Keratinocyte (primary cell): ENCODE measurements around the gene ZBTB24. TPM values are rescaled to one million over a fixed set of nuclear protein-coding genes. Genes with fewer than 3 reads are reported as not detected.

ENCODE experiments used
- DNase-seq: peaks from one replicate; pipeline ENCODE4 v3.0.0-alpha.2; 2011; ENCODE audit warnings: low read depth, missing footprints, low spot score
- FAIRE-seq: peaks from 2 replicates; lab custom pipeline; 2011; peaks lifted over from hg19 to GRCh38; lab: Jason Lieb, UNC
- H2AFZ ChIP-seq: 2 replicates; pipeline ENCODE4 v1.6.0; 2012; ENCODE audit warnings: low read length, control low read depth, inconsistent platforms; ENCODE audit not compliant: control insufficient read depth
- H3K27ac ChIP-seq: 2 replicates; pipeline ENCODE4 v1.5.1; 2011; ENCODE audit warnings: low read length; ENCODE audit not compliant: control insufficient read depth, insufficient read depth
- H3K27me3 ChIP-seq: 3 replicates; pipeline ENCODE4 v1.6.0; 2011; ENCODE audit warnings: low read length; ENCODE audit not compliant: control insufficient read depth, insufficient read depth; ENCODE audit errors: extremely low read depth
- H3K36me3 ChIP-seq, 2 experiments: 2 replicates in 1 of 2; 3 replicates in 1 of 2; pipeline ENCODE4 v1.5.1; 2011; ENCODE audit warnings: low read length in 2 of 2, mild to moderate bottlenecking in 1 of 2; ENCODE audit not compliant: control insufficient read depth in 2 of 2, insufficient read depth in 2 of 2; ENCODE audit errors: extremely low read depth in 1 of 2
- H3K4me1 ChIP-seq: 3 replicates; pipeline ENCODE4 v1.5.1; 2011; ENCODE audit warnings: low read length; ENCODE audit not compliant: control insufficient read depth, insufficient read depth; ENCODE audit errors: extremely low read depth
- H3K4me2 ChIP-seq: 3 replicates; pipeline ENCODE4 v1.6.0; 2011; ENCODE audit warnings: low read depth, low read length; ENCODE audit not compliant: control insufficient read depth, insufficient read depth; ENCODE audit errors: extremely low read depth
- H3K4me3 ChIP-seq, 3 experiments: fragments of 200-600 bp in 1 of 3; sonication (generic) in 1 of 3; 2 replicates in 2 of 3; 3 replicates in 1 of 3; pipeline ENCODE4 v1.5.1; 2011 to 2016; ENCODE audit warnings: low read length in 3 of 3, mild to moderate bottlenecking in 3 of 3, control low read depth in 2 of 3, inconsistent platforms in 1 of 3, low read depth in 1 of 3, mixed read lengths in 1 of 3, mixed run types in 1 of 3, moderate library complexity in 1 of 3; ENCODE audit not compliant: control insufficient read depth in 2 of 3, insufficient read depth in 2 of 3; ENCODE audit errors: extremely low read depth in 1 of 3
- H3K79me2 ChIP-seq: 2 replicates; pipeline ENCODE4 v1.6.0; 2012; ENCODE audit warnings: low read length; ENCODE audit not compliant: control insufficient read depth, insufficient read depth
- H3K9ac ChIP-seq: 3 replicates; pipeline ENCODE4 v1.6.0; 2011; ENCODE audit warnings: low read length; ENCODE audit not compliant: control insufficient read depth, insufficient read depth; ENCODE audit errors: extremely low read depth
- H3K9me1 ChIP-seq: 3 replicates; pipeline ENCODE4 v1.6.0; 2011; ENCODE audit warnings: low read length; ENCODE audit not compliant: control insufficient read depth, insufficient read depth; ENCODE audit errors: extremely low read depth
- H3K9me3 ChIP-seq: 2 replicates; pipeline ENCODE4 v1.5.1; 2012; ENCODE audit warnings: low read depth, low read length; ENCODE audit not compliant: control insufficient read depth
- H4K20me1 ChIP-seq: 3 replicates; pipeline ENCODE4 v1.6.0; 2011; ENCODE audit warnings: low read length; ENCODE audit not compliant: control insufficient read depth, insufficient read depth; ENCODE audit errors: extremely low read depth
- CTCF ChIP-seq, 3 experiments: IDR thresholded peaks in 1 of 3; conservative IDR thresholded peaks in 1 of 3; optimal IDR thresholded peaks in 1 of 3; 2 replicates in 2 of 3; 3 replicates in 1 of 3; pipeline versions ENCODE3 to v1.5.1; 2011; ENCODE audit warnings: low read length in 3 of 3, mild to moderate bottlenecking in 3 of 3, moderate library complexity in 2 of 3, control low read depth in 1 of 3, inconsistent platforms in 1 of 3; ENCODE audit not compliant: insufficient read depth in 2 of 3; ENCODE audit errors: extremely low read depth in 1 of 3
- EZH2 ChIP-seq: IDR thresholded peaks from one replicate; pipeline ENCODE4 v1.6.1; 2012; ENCODE audit warnings: inconsistent platforms, mild to moderate bottlenecking, low read length, moderate library complexity
- dilution Hi-C: fragments of 300-500 bp; cut with MboI; formaldehyde crosslinking; loops from one replicate; pipeline ENCODE4 v1.7.0; 2020; ENCODE audit warnings: low sequenced_read_pairs; ENCODE audit not compliant: extremely low pct_ligation_motif_present
- polyA plus RNA-seq, 5 experiments: library from polyadenylated mRNA; depleted of rRNA in 3 of 5; stranded (reverse) in 3 of 5; stranded (forward) in 1 of 5; unstranded in 1 of 5; fragments of >200 nt; gene quantifications; 1 replicate in 1 of 5; 2 replicates in 3 of 5; 3 replicates in 1 of 5; pipeline versions ENCODE4 v1.2.1 to v1.2.3, GENCODE V29; 2011 to 2012; ENCODE audit warnings: missing spikeins in 2 of 5, low read depth in 1 of 5, low replicate concordance in 1 of 5

Gene ZBTB24
- polyA plus RNA-seq, 1 donor (not counting 4 experiments of a cell fraction or from before 2014, with no cell fraction given): 4.6 TPM

GRCh38 chr6:109453156-109453555, 29.9 kb downstream of the ZBTB24 start:
- no peak overlapping the region for H3K27ac ChIP-seq
- TF ChIP-seq CTCF (optimal IDR thresholded peaks at IDR 0.05 in 1 of 3, IDR thresholded peaks at IDR 0.05 in 1 of 3, conservative IDR thresholded peaks at IDR 0.05 in 1 of 3; ENCODE audit: extremely low read depth in 1 of 3, insufficient read depth in 2 of 3, low read length in 3 of 3) (no peak), EZH2 (no peak)
- H3K9me1 ChIP-seq: no peaks in the 10 kb centered on the region
- FAIRE-seq (no peak), DNase-seq (no peak)
- H3K79me2 ChIP-seq: peaks cover 2% of the 10 kb centered on the region
- H3K9me3 ChIP-seq: no peaks in the 10 kb centered on the region
- no peak overlapping the region for H3K4me2 ChIP-seq
- H2AFZ ChIP-seq: no peak overlapping the region
- no peak overlapping the region for H3K9ac ChIP-seq
- no peaks in the 10 kb centered on the region for H4K20me1 ChIP-seq
- dilution Hi-C loops: no loop called here
- H3K4me1 ChIP-seq: peaks cover 22% of the 10 kb centered on the region
- H3K4me3 ChIP-seq: no peak overlapping the region
- no peaks in the 10 kb centered on the region for H3K27me3 ChIP-seq
- peaks cover 5 to 20% of the 10 kb centered on the region in 2 experiments for H3K36me3 ChIP-seq

GRCh38 chr6:109452181-109452580, 30.8 kb downstream of the ZBTB24 start:
- Histone ChIP-seq H3K9me1 (no peaks in the 10 kb centered on the region), H4K20me1 (no peaks in the 10 kb centered on the region), H3K27ac (no peak overlapping the region), H3K9ac (no peak overlapping the region), H3K4me1 (peaks cover 16% of the 10 kb centered on the region), H3K9me3 (no peaks in the 10 kb centered on the region), H2AFZ (no peak overlapping the region), H3K4me3 (no peak overlapping the region), H3K4me2 (no peak overlapping the region), H3K79me2 (peaks cover 2% of the 10 kb centered on the region), H3K27me3 (no peaks in the 10 kb centered on the region), H3K36me3 (peaks cover 6 to 21% of the 10 kb centered on the region in 2 experiments)
- dilution Hi-C loops: no loop called here
- FAIRE-seq (no peak), DNase-seq (no peak)
- TF ChIP-seq EZH2: no peak
- no peak for TF ChIP-seq CTCF (optimal IDR thresholded peaks at IDR 0.05 in 1 of 3, IDR thresholded peaks at IDR 0.05 in 1 of 3, conservative IDR thresholded peaks at IDR 0.05 in 1 of 3; ENCODE audit: extremely low read depth in 1 of 3, insufficient read depth in 2 of 3, low read length in 3 of 3)
